Fibroblast of mammary gland (primary cell): Measurements from ENCODE around the gene PPP2R1B.

Source experiments
- DNase-seq: peaks from one replicate; pipeline ENCODE4 v3.0.0-alpha.2; 2010; ENCODE audit warnings: low read depth
- H3K4me3 ChIP-seq: 2 replicates; pipeline ENCODE4 v1.5.1; 2011; ENCODE audit warnings: low read depth, mild to moderate bottlenecking, low read length, moderate library complexity; ENCODE audit not compliant: control insufficient read depth
- TF ChIP-seq, protein P1 (sequence below): conservative IDR thresholded peaks from 2 replicates; pipeline ENCODE4 v1.5.1; 2011; ENCODE audit warnings: low read depth, low read length, inconsistent platforms; ENCODE audit not compliant: control insufficient read depth, insufficient read depth

Gene PPP2R1B

GRCh38 chr11:111765984-111766833 lies at the start of gene PPP2R1B:
PPP2R1B (minus strand) TSS chr11:111766389; CDS start chr11:111766361, 28 bp downstream.
- peak; percentile 62 for DNase-seq
- TF ChIP-seq, protein P1, sequence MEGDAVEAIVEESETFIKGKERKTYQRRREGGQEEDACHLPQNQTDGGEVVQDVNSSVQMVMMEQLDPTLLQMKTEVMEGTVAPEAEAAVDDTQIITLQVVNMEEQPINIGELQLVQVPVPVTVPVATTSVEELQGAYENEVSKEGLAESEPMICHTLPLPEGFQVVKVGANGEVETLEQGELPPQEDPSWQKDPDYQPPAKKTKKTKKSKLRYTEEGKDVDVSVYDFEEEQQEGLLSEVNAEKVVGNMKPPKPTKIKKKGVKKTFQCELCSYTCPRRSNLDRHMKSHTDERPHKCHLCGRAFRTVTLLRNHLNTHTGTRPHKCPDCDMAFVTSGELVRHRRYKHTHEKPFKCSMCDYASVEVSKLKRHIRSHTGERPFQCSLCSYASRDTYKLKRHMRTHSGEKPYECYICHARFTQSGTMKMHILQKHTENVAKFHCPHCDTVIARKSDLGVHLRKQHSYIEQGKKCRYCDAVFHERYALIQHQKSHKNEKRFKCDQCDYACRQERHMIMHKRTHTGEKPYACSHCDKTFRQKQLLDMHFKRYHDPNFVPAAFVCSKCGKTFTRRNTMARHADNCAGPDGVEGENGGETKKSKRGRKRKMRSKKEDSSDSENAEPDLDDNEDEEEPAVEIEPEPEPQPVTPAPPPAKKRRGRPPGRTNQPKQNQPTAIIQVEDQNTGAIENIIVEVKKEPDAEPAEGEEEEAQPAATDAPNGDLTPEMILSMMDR: no peak
- peak within 1 kb of the TSS; percentile 90 for H3K4me3 ChIP-seq

DNA sequence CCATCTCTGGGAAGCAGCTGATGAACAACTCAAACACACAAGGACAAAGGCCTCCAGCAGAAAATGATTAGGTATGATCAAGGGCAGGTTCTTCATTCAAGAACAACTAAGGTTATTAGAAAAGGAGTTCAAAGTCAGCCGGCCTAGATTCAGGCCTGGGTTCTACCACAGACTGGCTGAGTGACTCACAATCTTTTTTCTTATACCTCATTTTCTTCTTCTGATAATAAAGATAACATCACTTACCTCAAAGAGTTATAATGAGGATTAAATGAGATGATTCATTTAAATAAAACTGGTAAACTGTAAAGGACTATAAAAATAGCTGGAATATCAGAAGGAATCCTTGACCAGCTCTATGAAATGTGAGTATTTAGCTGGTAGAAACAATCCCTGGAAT lies 49.3 kb upstream of the PPP2R1B start:
- TF ChIP-seq, protein P1: no peak
- no peak for DNase-seq
- no peak overlapping the region for H3K4me3 ChIP-seq

DNA sequence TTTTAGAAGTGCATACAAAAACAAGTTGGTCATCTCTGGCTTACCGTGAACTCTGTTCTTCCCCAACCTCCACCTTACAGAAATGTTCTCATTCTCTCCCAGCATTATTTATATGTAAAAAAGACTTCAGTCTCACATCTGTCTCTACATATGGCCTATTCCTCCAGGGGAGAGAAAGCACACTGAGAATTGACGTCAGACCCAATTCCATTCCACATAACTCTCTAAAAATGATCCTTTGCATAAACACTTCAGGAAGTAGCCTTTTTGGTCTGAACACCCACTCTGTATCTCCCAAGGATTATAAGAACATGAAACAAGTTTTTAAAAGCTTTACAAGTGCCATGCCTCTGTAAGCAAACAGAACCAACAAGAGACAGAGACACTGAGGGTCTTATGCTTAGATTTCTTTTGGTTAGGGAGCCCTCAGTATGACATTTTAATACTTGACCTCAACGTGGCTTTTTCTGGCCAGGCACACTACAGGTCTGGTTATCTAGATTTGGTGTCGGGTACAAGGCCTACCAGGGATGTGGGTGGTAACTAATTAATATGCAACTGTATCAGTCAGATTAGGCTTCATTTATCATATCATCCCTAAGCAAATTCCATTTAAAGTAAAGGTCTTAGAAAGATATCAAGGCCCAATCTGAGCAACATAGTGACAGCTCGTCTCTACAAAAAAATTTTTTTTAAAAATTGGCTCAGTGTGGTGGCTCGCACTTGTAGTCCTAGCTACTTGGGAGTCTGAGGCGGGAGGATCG lies 48.5 kb upstream of the PPP2R1B start:
- TF ChIP-seq, protein P1: no peak
- DNase-seq: peak; percentile 72
- no peak overlapping the region for H3K4me3 ChIP-seq

GRCh38 chr11:111814106-111814505 lies 47.9 kb upstream of the PPP2R1B start:
- TF ChIP-seq, protein P1: no peak
- H3K4me3 ChIP-seq: no peak overlapping the region

GRCh38 chr11:111812211-111812610 lies 46.0 kb upstream of the PPP2R1B start:
- no peak for DNase-seq
- no peak overlapping the region for H3K4me3 ChIP-seq
- TF ChIP-seq, protein P1: no peak

More at GRCh38 chr11:111814106-111814505, 47.9 kb upstream of the PPP2R1B start:
- DNase-seq: no peak

GRCh38 chr11:111811445-111811844 lies 45.3 kb upstream of the PPP2R1B start:
- DNase-seq: no peak

More at GRCh38 chr11:111811445-111811844, 45.3 kb upstream of the PPP2R1B start:
- TF ChIP-seq, protein P1: no peak
- no peak overlapping the region for H3K4me3 ChIP-seq
